Measurements from ENCODE around the gene PRKACA. TPM values are rescaled to one million over a fixed set of nuclear protein-coding genes. Genes with fewer than 3 reads are reported as not detected.

PRKACA gene
- total and polyA plus RNA-seq, 2 donors (not counting 1 experiment from before 2014, with no cell fraction given) = 43.6 to 67.4 TPM

GRCh38 chr19:14111486-14111885, 6.1 kb downstream of the PRKACA start:
- peaks cover 42% of the 10 kb centered on the region for H3K79me2 ChIP-seq (ENCODE audit: control insufficient read depth, insufficient read depth, low read length)

GRCh38 chr19:14110650-14111049, 6.9 kb downstream of the PRKACA start:
- H4K20me1 ChIP-seq (ENCODE audit: control insufficient read depth, extremely low read depth, insufficient read depth, low read length) = no peaks in the 10 kb centered on the region
- no peaks in the 10 kb centered on the region for H3K27me3 ChIP-seq (ENCODE audit: control insufficient read depth, insufficient read depth, low read length)
- no peak overlapping the region for H2AFZ ChIP-seq (ENCODE audit: low read length)
- H3K4me3 ChIP-seq (replicated peaks in 1 of 4; ENCODE audit: control extremely low read depth in 1 of 4, insufficient read depth in 1 of 4, low read depth in 3 of 4, low read length in 4 of 4) = no peak overlapping the region
- H3K36me3 ChIP-seq (ENCODE audit: control insufficient read depth, insufficient read depth, low read length) = peaks cover 2% of the 10 kb centered on the region
- H3K79me2 ChIP-seq (ENCODE audit: control insufficient read depth, insufficient read depth, low read length) = peaks cover 33% of the 10 kb centered on the region
- TF ChIP-seq EZH2 (IDR thresholded peaks at IDR 0.05; ENCODE audit: low read length, missing control alignments) (no peak), CTCF (conservative IDR thresholded peaks at IDR 0.05 in 1 of 2, IDR thresholded peaks at IDR 0.05 in 1 of 2; ENCODE audit: low read depth in 1 of 2, low read length in 2 of 2) (no peak)
- H3K9me3 ChIP-seq (ENCODE audit: control insufficient read depth, insufficient read depth, low read depth, low read length) = no peaks in the 10 kb centered on the region
- H3K4me2 ChIP-seq (ENCODE audit: extremely low read depth, insufficient read depth, low read length) = no peak overlapping the region
- peaks cover 21% of the 10 kb centered on the region for H3K4me1 ChIP-seq (ENCODE audit: control insufficient read depth, extremely low read depth, insufficient read depth, low read length)
- H3K27ac ChIP-seq (ENCODE audit: insufficient read depth, low read length) = no peak overlapping the region
- DNase-seq (ENCODE audit: low read depth in 2 of 2) = no peak
- H3K9ac ChIP-seq (ENCODE audit: insufficient read depth, low read length) = no peak overlapping the region

More at GRCh38 chr19:14111486-14111885, 6.1 kb downstream of the PRKACA start:
- no peak overlapping the region for H3K4me3 ChIP-seq (replicated peaks in 1 of 4; ENCODE audit: control extremely low read depth in 1 of 4, insufficient read depth in 1 of 4, low read depth in 3 of 4, low read length in 4 of 4)
- no peaks in the 10 kb centered on the region for H3K9me3 ChIP-seq (ENCODE audit: control insufficient read depth, insufficient read depth, low read depth, low read length)
- no peak for TF ChIP-seq EZH2 (IDR thresholded peaks at IDR 0.05; ENCODE audit: low read length, missing control alignments)
- TF ChIP-seq CTCF (conservative IDR thresholded peaks at IDR 0.05 in 1 of 2, IDR thresholded peaks at IDR 0.05 in 1 of 2; ENCODE audit: low read depth in 1 of 2, low read length in 2 of 2) = no peak
- H3K4me1 ChIP-seq (ENCODE audit: control insufficient read depth, extremely low read depth, insufficient read depth, low read length) = peaks cover 24% of the 10 kb centered on the region
- H3K36me3 ChIP-seq (ENCODE audit: control insufficient read depth, insufficient read depth, low read length) = peaks cover 2% of the 10 kb centered on the region
- no peak overlapping the region for H3K4me2 ChIP-seq (ENCODE audit: extremely low read depth, insufficient read depth, low read length)
- H3K27me3 ChIP-seq (ENCODE audit: control insufficient read depth, insufficient read depth, low read length) = no peaks in the 10 kb centered on the region
- H3K27ac ChIP-seq (ENCODE audit: insufficient read depth, low read length) = no peak overlapping the region
- no peak overlapping the region for H3K9ac ChIP-seq (ENCODE audit: insufficient read depth, low read length)
- no peak for DNase-seq (ENCODE audit: low read depth in 2 of 2)
- H2AFZ ChIP-seq (ENCODE audit: low read length) = no peak overlapping the region
- no peaks in the 10 kb centered on the region for H4K20me1 ChIP-seq (ENCODE audit: control insufficient read depth, extremely low read depth, insufficient read depth, low read length)

GRCh38 chr19:14107581-14108461, 9.7 kb downstream of the PRKACA start:
- Histone ChIP-seq H3K9ac (ENCODE audit: insufficient read depth, low read length) (no peak overlapping the region), H3K36me3 (ENCODE audit: control insufficient read depth, insufficient read depth, low read length) (peaks cover 2% of the 10 kb centered on the region), H3K4me3 (replicated peaks in 1 of 4; ENCODE audit: control extremely low read depth in 1 of 4, insufficient read depth in 1 of 4, low read depth in 3 of 4, low read length in 4 of 4) (no peak overlapping the region), H2AFZ (ENCODE audit: low read length) (no peak overlapping the region), H3K4me1 (ENCODE audit: control insufficient read depth, extremely low read depth, insufficient read depth, low read length) (peaks cover 6% of the 10 kb centered on the region), H3K27ac (ENCODE audit: insufficient read depth, low read length) (peak overlapping the region; percentile 8), H3K79me2 (ENCODE audit: control insufficient read depth, insufficient read depth, low read length) (peaks cover 12% of the 10 kb centered on the region), H3K9me3 (ENCODE audit: control insufficient read depth, insufficient read depth, low read depth, low read length) (no peaks in the 10 kb centered on the region), H4K20me1 (ENCODE audit: control insufficient read depth, extremely low read depth, insufficient read depth, low read length) (no peaks in the 10 kb centered on the region), H3K4me2 (ENCODE audit: extremely low read depth, insufficient read depth, low read length) (no peak overlapping the region), H3K27me3 (ENCODE audit: control insufficient read depth, insufficient read depth, low read length) (no peaks in the 10 kb centered on the region)
- DNase-seq (ENCODE audit: low read depth in 2 of 2) = peak in 1 of 2 donors; percentile 67
- TF ChIP-seq CTCF (conservative IDR thresholded peaks at IDR 0.05 in 1 of 2, IDR thresholded peaks at IDR 0.05 in 1 of 2; ENCODE audit: low read depth in 1 of 2, low read length in 2 of 2) (no peak), EZH2 (IDR thresholded peaks at IDR 0.05; ENCODE audit: low read length, missing control alignments) (no peak)

All from fibroblast of lung (primary cell).